ENCODE measurements around the gene SULF2. TPM values are rescaled to one million over a fixed set of nuclear protein-coding genes. Genes with fewer than 3 reads are reported as not detected.
A peak's percentile ranks its signal among the peaks of the same experiment; 100 is the strongest.

Gene SULF2
- total RNA-seq, 1 donor from 2014 or later, result 94.5 TPM

- H3K9me3 Mint-ChIP-seq (ENCODE audit: low read depth), result no peaks in the 10 kb centered on the region
- H3K27ac Mint-ChIP-seq, result no peak overlapping the region
- H3K4me1 Mint-ChIP-seq (ENCODE audit: low read depth), result no peaks in the 10 kb centered on the region
- no peak for DNase-seq (ENCODE audit: low spot score, unreplicated experiment)
- no peak overlapping the region for H3K4me3 Mint-ChIP-seq (ENCODE audit: low read depth)
- TF ChIP-seq CTCF (IDR thresholded peaks at IDR 0.05; ENCODE audit: unreplicated experiment), result no peak
- peaks cover 13% of the 10 kb centered on the region for H3K36me3 Mint-ChIP-seq (ENCODE audit: insufficient read depth)
- H3K27me3 Mint-ChIP-seq, result no peaks in the 10 kb centered on the region
Measured at GRCh38 chr20:47631078-47631477, 154.2 kb downstream of the SULF2 start.

- Mint-ChIP-seq H3K36me3 (ENCODE audit: insufficient read depth) (peaks cover 12% of the 10 kb centered on the region), H3K9me3 (ENCODE audit: low read depth) (no peaks in the 10 kb centered on the region), H3K4me1 (ENCODE audit: low read depth) (no peaks in the 10 kb centered on the region), H3K4me3 (ENCODE audit: low read depth) (no peak overlapping the region), H3K27ac (no peak overlapping the region), H3K27me3 (no peaks in the 10 kb centered on the region)
- no peak for DNase-seq (ENCODE audit: low spot score, unreplicated experiment)
- no peak for TF ChIP-seq CTCF (IDR thresholded peaks at IDR 0.05; ENCODE audit: unreplicated experiment)
Measured at GRCh38 chr20:47629907-47630306, 155.4 kb downstream of the SULF2 start.

GRCh38 chr20:47627540-47627939 lies 157.7 kb downstream of the SULF2 start:
- DNase-seq (ENCODE audit: low spot score, unreplicated experiment), result no peak
- Mint-ChIP-seq H3K4me3 (ENCODE audit: low read depth) (no peak overlapping the region), H3K9me3 (ENCODE audit: low read depth) (no peaks in the 10 kb centered on the region), H3K4me1 (ENCODE audit: low read depth) (no peaks in the 10 kb centered on the region), H3K36me3 (ENCODE audit: insufficient read depth) (peaks cover 7% of the 10 kb centered on the region), H3K27ac (no peak overlapping the region), H3K27me3 (no peaks in the 10 kb centered on the region)
- no peak for TF ChIP-seq CTCF (IDR thresholded peaks at IDR 0.05; ENCODE audit: unreplicated experiment)

- no peak for DNase-seq (ENCODE audit: low spot score, unreplicated experiment)
- Mint-ChIP-seq H3K36me3 (ENCODE audit: insufficient read depth) (peaks cover 7% of the 10 kb centered on the region), H3K27me3 (no peaks in the 10 kb centered on the region), H3K27ac (no peak overlapping the region), H3K4me1 (ENCODE audit: low read depth) (no peaks in the 10 kb centered on the region), H3K9me3 (ENCODE audit: low read depth) (no peaks in the 10 kb centered on the region), H3K4me3 (ENCODE audit: low read depth) (no peak overlapping the region)
- TF ChIP-seq CTCF (IDR thresholded peaks at IDR 0.05; ENCODE audit: unreplicated experiment), result peak; percentile 13
Measured at GRCh38 chr20:47623206-47623605, 162.1 kb downstream of the SULF2 start.

- H3K27me3 Mint-ChIP-seq, result no peaks in the 10 kb centered on the region
- DNase-seq (ENCODE audit: low spot score, unreplicated experiment), result no peak
- H3K27ac Mint-ChIP-seq, result no peak overlapping the region
- TF ChIP-seq CTCF (IDR thresholded peaks at IDR 0.05; ENCODE audit: unreplicated experiment), result no peak
- no peaks in the 10 kb centered on the region for H3K9me3 Mint-ChIP-seq (ENCODE audit: low read depth)
- peaks cover 2% of the 10 kb centered on the region for H3K4me1 Mint-ChIP-seq (ENCODE audit: low read depth)
- H3K36me3 Mint-ChIP-seq (ENCODE audit: insufficient read depth), result peaks cover 7% of the 10 kb centered on the region
- no peak overlapping the region for H3K4me3 Mint-ChIP-seq (ENCODE audit: low read depth)
Measured at GRCh38 chr20:47622118-47622665, 163.1 kb downstream of the SULF2 start.
